GM18505 (cell line): Measurements from ENCODE around the gene PIK3R6.
"Not testable (repeated sequence)": the region's sequence is repeated elsewhere in the genome, so short reads cannot be mapped to it uniquely, and the experiment has no call there.

Experiments
- ATAC-seq: cut with Tn5 transposase; IDR thresholded peaks from one replicate; pipeline ENCODE4 v1.9.1; 2021; ENCODE audit not compliant: unreplicated experiment
- POLR2A ChIP-seq: IDR thresholded peaks from 4 replicates; pipeline ENCODE4 v1.6.1; 2011; ENCODE audit warnings: borderline replicate concordance; ENCODE audit not compliant: insufficient read depth, insufficient read length; ENCODE audit errors: extremely low read depth

The PIK3R6 gene

DNA sequence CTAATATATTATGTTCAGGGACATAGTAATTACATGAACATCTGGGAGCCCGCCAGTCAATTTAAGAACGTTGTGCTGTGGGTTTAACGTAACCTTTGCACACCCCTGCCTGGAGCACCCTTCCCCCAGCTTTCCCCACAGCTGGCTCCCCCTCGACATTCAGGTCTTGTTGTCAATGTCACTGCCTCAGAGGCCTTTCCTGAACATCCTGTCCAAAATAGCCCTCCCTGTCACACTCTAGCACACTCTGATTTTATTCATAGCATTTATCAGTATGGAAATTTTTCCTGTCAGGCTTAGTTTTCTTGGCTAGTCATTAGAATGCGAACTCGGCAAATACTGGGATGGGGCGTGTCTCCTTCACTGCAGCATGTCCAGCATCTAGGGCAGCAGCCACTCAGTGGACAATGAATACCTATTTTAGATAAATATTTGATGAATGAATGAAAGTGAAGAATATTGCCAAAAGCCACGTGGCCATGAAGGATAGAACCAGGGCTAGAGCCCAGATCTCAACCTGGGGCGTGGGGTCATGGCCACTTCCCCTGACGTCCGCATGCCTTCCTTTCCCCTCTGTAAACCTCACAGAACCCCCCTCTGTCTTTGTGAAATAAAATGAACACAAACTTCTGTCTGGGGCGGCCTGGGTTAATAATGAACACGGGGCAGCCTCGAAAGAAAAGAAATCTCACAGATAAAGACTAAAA, 10.5 kb downstream of the PIK3R6 start:
- TF ChIP-seq POLR2A = no peak
- no peak for ATAC-seq

DNA sequence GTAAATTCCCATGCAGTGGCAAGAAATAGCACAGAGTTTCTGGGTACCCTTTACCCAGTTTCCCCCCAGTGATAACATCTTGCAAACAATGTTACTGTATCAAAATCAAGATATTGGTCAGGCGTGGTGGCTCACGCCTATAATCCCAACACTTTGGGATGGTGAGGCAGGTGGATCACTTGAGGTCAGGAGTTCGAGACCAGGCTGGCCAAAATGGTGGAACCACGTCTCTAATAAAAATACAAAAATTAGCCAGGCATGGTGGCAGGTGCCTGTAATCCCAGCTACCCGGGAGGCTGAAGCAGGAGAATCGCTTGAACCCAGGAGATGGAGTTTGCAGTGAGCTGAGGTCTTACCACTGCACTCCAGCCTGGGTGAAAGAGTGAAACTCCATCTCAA, 11.3 kb downstream of the PIK3R6 start:
- not testable (repeated sequence) for ATAC-seq

DNA sequence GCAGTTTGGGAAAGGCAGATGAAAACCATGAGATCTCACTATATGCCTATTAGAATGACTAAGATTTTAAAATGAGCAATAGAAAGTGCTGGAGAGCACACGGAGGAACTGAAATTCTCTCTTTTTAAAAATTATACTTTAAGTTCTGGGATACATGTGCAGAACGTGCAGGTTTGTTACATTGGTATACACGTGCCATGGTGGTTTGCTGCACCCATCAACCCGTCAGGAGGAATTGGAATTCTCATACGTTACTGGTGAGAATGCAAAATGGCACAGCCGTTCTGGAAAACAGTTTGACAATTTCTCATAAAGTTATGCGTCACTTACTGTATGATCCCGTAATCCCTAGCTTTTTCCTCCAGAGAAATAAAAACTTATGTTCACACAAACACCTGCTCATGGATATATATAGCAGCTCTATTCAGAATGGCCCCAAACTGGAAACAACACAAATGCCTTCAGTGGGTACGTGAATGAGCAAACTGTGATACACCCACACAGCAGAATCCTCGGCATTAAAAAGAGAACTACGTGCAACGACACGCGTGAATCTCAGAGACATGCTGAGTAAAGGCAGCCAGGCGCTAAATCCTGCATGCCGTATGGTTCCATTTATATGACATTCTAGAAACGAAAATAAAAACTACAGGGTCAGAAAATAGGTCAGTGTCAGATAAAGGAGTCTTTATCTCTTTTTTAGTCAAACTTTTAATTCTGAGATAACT, 11.8 kb downstream of the PIK3R6 start:
- no peak for ATAC-seq
- TF ChIP-seq POLR2A = peak; percentile 47

DNA sequence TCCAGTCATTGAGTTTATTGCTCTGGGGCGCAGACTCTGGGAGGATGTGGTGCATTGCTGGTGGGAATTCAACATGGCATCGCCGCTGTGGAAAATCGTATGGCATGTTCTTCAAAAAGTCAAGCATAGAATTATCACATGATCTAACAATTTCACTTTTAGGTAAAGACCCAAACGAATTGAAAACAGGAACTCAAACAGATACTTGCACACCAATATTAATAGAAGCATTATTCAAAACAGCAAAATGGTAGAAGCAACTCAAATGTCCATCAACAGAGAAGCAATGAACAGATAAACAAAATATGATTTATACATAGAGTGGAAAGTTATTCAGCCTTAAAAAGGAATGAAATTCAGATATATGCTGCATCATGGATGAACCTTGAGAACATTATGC, 15.9 kb downstream of the PIK3R6 start:
- ATAC-seq = no peak
- TF ChIP-seq POLR2A = no peak

DNA sequence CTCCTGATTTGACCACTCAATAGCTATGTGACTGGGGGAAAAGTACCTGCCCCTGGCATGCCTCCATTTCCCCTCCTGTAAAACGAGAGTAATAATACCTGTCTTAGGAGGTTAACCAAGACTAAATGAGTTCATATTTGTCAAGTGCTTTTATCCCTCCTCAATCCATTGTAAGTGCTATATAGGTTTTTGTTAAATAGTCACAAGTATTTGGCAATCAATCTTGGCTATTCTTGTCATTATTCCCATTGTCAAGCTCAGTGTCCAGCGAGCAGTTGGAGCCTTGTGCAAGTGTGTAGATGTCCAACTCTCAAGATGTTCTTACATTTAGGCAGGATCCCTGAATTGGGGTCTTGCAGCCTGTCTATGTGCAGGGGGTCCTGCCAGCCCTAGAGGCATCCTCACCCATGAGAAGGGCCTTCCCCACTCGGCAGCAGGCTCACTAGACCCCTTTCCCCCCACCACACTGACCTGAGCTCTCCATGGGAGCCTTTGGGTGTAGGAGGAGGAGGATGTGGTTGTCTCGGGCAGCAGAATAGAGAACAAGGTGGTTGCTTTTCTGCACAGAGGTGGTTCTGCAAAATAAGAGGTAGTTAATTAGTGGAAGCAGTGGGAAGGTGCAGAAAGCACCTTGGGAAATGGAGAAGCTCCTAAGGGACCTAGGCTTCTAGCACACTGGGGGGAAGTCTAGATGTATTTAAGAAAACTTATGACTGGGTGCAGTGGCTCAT, 18.0 kb downstream of the PIK3R6 start:
- ATAC-seq = no peak
- no peak for TF ChIP-seq POLR2A

DNA sequence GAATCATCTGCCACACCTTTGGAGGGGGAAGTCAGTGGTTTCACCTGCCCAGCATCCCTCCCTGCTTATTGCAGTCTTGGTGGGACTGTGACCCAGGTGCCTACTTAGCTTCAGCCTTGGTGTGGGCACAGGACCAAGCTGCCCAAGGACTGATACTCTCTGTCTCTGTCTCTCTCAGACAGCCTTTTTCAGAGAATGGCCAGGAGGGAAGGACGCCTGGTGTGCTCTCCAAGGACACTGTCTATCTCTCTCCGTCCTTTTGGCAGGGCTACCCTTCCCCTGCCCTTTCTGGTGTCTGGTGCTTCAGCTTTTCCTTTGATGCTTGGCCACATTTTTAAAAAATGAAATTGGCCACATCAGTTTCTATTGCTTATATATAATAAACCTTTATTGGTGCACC, 19.6 kb downstream of the PIK3R6 start:
- no peak for TF ChIP-seq POLR2A
- no peak for ATAC-seq

DNA sequence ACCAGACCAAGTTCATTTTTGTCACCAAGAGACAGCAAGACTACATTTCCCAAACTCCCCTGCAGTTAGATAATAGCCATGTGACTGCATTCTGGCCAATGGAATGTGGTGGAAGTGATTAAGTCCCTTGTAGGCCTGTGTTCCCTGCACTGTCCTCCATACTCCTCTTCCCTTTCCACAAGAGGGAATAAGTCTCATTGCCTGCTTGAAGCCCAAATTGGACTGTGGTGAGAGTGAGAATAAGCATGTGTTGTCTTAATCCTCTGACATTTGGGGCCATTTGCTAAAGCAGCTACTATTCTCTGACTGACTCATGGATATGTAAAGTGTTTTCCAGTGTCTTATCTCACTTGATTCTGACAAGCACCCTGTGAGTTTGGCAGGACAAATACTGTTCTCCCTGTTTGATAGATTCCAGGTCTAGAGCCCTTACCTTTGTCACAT, 20.7 kb downstream of the PIK3R6 start:
- no peak for ATAC-seq

DNA sequence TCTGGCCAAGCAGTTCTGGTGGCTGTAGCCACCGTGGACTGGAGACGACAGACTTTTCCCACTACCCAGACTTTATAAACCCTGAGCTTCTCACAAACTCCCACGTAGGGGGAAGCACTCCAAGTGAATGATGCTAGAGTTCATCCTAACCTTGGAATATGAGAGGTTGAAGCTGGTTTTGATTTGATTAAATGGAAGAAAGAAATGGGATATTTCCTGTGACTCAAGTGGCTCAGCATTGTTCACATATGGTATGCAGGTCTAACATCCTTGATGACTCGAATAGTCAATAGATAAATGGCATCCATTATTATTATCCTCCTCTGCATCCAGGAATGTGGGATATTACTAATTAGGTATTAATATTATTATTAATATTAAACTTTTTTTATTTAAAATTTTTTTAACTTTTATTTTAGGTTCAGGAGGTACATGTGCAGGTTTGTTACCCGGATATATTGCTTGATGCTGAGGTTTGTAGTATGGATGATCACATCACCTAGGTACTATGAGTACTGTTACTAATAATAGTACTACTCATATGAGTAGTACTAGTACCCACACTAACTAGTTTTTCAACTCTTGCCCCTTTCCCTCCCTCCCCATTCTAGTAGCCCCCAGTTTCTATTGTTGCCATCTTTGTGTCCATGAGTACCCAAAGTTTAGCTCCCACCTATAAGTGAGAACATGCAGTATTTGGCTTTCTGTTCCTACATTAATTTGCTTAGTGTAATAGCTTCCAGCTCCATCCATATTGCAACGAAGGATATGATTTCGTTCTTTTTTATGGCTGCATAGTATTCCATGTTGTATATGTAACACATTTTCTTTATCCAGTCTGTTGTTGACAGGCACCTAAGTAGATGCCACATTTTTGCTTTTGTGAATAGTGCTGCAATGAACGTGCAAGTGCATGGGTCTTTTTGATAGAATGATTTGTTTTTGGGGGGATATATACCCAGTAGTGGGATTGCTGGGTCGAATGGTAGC, 22.9 kb downstream of the PIK3R6 start:
- ATAC-seq = no peak

More for the DNA sequence above, 20.7 kb downstream of the PIK3R6 start:
- no peak for TF ChIP-seq POLR2A

DNA sequence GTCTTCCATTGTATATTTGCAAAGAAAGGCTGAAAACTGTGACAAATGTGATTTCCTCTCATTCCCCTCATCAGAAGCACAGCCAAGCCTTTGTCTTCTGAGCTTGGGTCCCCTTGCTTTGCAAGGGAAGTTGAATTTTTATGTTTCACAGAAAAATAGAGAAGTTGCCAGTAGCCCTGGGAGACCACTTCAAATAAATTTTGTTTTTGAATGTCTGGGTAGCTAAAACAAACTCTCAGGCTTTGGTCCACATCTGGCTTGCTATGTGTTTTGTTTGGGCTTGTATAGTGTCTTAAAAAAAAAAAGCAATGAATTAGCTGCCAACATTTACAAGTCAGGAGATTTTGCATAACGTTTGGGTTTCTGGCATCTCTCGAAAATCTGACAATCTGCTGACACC, 24.1 kb downstream of the PIK3R6 start:
- ATAC-seq = no peak
- TF ChIP-seq POLR2A = no peak

More for the DNA sequence above, 22.9 kb downstream of the PIK3R6 start:
- TF ChIP-seq POLR2A = no peak

DNA sequence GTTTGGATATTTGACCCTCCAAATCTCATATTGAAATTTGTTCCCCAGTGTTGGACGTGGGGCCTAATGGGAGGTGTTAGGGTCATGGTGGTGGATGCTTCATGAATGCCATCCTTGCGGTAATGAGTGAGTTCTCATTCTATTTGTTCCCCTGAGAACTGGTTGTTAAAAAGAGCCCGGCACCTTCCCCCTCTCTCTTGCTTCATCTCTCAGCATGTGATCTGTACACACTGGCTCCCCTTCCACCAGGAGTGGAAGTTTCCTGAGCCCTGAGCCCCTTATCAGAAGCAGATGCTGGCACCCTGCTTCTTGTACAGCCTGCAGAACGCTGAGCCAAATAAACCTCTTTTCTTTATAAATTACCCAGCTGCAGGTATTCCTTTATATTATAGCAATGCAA, 25.6 kb downstream of the PIK3R6 start:
- no peak for TF ChIP-seq POLR2A
- ATAC-seq = no peak

DNA sequence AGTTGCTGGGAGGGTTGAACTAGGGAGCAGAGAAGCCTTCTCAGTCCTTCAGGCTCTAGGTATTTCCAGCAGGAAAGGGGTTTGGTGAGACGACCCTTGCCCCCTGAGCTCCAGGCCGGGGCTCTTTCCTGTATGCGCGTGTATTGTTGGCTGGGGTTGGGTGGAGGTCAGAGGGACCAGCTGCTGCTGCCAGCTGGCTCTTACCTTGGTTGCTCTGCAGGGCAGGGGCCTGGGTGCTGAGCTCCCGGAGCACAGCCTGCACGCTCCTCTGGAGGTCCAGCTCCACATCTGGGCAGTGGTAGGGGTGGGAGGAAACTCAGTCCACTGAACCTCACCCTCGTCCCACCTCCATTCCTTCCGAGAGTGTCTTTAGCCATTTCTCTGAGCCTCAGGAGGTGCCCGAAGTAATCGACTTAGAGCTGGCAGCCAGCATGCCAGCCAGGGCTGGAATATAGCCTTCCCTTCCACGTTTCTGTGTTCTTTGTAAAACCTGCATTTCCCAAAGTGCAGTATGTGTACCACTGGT, 28.0 kb downstream of the PIK3R6 start:
- TF ChIP-seq POLR2A = peak; percentile 18
- no peak for ATAC-seq

DNA sequence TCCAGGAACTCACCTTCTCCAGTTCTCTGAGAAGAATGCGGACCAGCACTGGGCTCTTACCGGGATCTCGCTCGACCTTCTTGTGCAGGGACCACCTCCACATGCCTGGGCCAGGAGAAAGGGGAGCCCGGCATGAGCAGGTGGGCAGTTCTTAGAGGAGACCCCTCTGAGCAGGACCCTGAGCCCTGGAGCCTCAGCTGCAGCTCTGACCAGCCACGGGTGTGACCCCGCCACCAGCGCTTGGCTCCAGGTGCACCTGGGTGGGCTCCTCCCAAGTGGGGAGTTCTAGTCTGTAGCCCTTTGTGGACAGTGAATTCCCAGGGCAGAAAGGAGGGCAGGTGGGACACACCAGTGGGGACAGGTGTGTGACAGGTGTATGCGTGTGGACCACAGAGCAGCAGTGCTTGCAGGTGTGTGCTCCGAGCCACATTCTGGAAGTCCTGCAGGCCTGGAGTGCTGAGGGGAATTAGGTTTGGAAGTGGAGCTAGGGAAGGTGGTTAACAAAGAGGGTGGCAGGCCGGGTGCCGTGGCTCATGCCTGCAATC, 28.9 kb downstream of the PIK3R6 start:
- TF ChIP-seq POLR2A = no peak

More for the DNA sequence above, 28.9 kb downstream of the PIK3R6 start:
- ATAC-seq = no peak
